COLO668 (cell line): ENCODE results near the gene PCDH9.

Experiments
- DNase-seq: peaks from one replicate; lab custom pipeline; 2025; ENCODE audit not compliant: unreplicated experiment; lab: John Stamatoyannopoulos, UW

The PCDH9 gene

GRCh38 chr13:66501181-66501580, 729.0 kb downstream of the PCDH9 start:
- DNase-seq: no peak

GRCh38 chr13:66492479-66492878, 737.7 kb downstream of the PCDH9 start:
- DNase-seq: peak; percentile 36

- no peak for DNase-seq
Observed at GRCh38 chr13:66491251-66491650, 738.9 kb downstream of the PCDH9 start.

- no peak for DNase-seq
Observed at GRCh38 chr13:66489586-66489985, 740.5 kb downstream of the PCDH9 start.

DNA sequence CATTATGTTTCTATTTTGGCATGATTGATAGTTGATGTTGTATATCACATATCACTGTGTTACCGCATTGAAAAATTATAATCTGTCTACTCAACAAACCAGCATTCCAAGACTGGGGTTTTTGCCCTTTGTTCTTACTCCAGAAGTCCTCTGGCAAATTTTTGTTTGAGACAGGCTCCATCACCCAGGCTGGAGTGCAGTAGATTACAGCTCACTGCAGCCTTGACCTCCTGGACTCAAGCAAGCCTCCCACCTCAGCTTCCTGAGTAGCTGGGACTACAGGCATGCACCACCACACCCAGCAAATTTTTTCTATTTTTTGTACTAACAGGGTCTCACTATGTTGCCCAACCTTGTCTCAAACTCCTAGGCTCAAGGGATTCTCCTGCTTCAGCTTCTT, 741.0 kb downstream of the PCDH9 start:
- no peak for DNase-seq

- no peak for DNase-seq
Observed at GRCh38 chr13:66483712-66484111, 746.4 kb downstream of the PCDH9 start.

- no peak for DNase-seq
Observed at GRCh38 chr13:66482836-66483235, 747.3 kb downstream of the PCDH9 start.

DNA sequence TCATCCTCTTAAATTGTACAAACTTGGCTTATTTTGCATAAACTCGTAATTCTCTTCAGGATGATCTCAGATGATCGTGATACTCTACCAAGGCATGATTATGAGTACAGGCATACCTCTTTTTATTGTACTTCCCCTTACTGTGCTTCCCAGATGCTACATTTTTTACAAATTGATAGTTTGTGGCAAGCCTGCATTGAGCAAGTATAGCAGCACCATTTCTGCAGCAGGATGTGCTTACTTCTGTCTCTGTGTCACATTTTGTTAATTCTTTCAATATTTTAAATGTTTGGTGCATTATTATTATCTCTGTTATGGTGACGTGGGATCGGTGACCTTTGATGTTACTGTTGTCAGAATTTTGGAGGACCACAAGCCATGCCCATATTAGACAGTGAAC, 752.3 kb downstream of the PCDH9 start:
- DNase-seq: no peak

- no peak for DNase-seq
Observed at GRCh38 chr13:66475061-66475460, 755.1 kb downstream of the PCDH9 start.

- DNase-seq: no peak
Observed at GRCh38 chr13:66469745-66470144, 760.4 kb downstream of the PCDH9 start.

DNA sequence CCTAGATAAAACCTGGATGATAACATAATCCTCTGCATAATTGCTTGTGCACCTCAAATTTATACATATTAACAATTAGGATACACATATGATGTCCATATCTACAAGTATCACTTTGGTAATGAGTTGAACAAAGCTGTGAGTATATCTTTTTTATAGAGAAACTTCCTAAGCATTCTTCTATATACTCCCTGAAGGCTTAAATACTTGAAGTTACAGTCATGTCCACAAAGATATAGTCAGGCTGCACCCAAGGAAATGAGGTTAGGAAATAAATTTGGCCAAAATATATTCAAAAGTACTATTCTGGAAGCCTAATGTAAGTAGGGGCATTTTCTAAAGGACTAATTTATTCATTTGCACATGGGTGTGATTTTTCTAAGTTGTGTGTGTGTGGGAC, 761.5 kb downstream of the PCDH9 start:
- no peak for DNase-seq

DNA sequence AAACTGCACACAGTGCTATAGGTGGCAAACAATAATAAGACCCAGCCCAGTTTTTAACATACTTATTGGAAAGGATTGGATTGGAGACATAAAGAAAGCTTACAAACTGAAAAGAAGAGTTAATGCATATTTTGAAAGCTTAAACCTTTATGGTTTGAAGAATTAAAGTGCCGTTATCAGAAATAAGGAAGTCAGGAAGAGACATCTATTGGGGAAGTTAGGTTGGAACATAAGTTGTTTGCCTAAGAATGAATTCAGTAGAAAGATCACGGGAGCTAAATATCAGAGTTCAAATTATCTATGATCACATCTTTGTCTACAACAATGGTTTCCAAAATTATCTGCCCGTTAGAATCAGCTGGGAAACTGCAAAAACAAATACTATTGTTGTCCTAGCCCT, 767.9 kb downstream of the PCDH9 start:
- DNase-seq: no peak

GRCh38 chr13:66461021-66461420, 769.1 kb downstream of the PCDH9 start:
- no peak for DNase-seq

- DNase-seq: no peak
Observed at GRCh38 chr13:66459634-66460033, 770.5 kb downstream of the PCDH9 start.

DNA sequence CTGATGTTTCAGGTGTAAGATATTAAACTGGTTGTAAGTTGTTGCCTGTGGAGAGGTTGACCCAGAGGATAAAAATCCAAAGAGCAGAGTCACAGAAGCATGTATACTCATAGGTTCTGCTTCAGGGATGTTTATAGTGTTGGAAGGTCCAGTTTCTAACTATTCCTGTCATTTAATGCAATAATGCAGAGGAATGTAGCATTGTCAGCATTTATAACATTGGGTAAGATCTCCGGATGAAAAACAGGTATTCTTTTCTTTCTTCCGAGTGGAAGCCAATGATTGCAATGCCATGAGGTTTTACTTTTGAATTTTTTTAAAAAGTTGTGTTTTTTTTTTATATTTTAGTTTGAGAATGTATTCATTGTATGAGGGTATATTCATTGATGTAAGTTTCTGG, 771.0 kb downstream of the PCDH9 start:
- no peak for DNase-seq

GRCh38 chr13:66446413-66446812, 783.7 kb downstream of the PCDH9 start:
- no peak for DNase-seq

- DNase-seq: no peak
Observed at GRCh38 chr13:66443926-66444325, 786.2 kb downstream of the PCDH9 start.

DNA sequence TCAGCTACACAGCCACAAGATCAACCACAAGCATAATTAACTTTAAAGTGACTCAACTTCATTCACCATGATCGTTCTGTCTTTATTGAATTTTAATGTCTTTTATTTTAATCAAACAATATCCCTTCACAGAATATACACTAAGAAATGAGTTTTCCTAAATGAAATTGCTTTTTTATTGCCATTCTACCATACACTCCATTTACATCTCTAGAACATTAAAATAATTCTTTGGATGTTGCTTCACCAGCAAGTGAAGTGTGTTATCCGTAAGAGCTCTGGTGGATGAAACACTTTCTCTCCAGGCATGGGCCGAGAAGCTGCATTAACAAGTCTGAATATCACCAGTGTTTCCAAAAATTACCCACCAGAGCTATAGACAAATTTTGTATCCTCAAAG, 789.2 kb downstream of the PCDH9 start:
- DNase-seq: no peak

DNA sequence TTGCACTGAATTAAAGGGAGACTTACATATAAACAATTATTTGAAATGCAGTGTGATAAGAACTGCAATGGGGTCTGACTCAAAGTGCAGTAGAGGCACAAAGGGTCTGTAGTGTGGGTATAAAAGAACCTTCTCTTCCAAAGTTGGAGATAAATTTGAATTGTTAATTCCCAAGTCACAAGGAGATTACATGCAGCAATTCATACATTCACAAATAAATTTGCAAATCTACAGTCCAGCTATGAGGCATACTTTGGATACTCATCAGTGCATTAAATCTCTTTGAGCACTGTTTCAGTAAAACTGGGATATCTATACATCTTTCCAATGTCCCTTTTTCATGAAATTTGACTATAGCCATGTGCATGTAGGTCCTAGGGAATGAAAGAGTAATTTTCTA, 799.4 kb downstream of the PCDH9 start:
- no peak for DNase-seq

DNA sequence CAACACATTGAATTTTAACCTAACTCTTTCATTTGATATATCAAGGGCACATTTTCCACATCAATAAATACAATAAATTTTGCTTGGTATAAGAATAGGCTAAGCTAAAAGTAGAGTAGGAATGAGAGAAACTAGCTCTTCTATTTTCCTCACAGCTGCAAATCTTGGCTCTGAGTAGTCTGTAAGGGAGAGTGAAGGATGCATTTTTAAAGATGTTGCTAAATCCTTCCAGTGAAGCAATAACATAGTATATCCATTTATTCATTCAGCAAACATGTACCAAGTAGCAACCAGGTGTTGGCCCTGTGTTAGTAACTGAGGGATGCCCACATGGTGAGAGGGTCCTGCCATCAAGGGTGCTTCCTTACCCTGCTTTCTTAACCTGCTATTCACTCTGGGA, 799.9 kb downstream of the PCDH9 start:
- no peak for DNase-seq

GRCh38 chr13:66429156-66429555, 801.0 kb downstream of the PCDH9 start:
- no peak for DNase-seq

- DNase-seq: no peak
Observed at GRCh38 chr13:66427458-66427861, 802.7 kb downstream of the PCDH9 start.

DNA sequence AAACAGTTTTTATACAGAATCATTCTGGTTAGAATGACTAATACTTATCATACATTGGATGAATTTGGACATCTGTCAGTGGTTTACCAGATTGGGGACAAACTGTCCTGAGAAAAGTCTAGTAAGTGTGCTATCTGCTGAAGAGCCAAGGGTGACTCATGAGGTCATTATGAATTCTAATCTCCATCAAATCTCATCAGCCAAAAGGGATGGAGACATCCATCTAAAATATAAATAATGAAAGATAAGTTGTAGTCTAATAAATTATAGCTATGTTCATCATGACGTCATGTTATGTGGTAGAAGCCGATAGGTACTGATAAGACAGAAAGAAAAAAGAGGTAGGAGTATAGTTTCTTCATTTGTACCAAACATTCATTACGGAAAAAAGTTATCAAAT, 804.4 kb downstream of the PCDH9 start:
- no peak for DNase-seq

GRCh38 chr13:66424422-66424821, 805.7 kb downstream of the PCDH9 start:
- no peak for DNase-seq
